Measurements from ENCODE around the gene RNU6-9.

DNA sequence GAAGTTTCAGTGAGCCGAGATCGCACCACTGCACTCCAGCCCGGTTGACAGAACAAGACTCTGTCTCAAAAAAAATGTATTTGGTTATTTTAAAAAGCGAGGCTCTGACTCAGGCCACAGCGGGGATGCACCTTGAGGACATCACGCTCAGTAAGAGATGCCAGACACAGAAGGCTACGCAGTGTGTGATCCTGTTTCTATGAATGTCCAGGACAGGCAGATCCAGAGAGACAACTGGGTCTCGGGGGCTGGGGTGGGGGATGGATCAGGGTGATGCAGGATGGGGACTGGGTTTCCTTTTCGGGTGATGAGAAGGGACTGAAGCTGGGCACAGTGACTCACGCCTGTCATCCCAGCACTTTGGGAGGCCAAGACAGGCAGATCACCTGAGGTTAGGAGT, 5.7 kb upstream of the RNU6-9 start:
- TF ChIP-seq, protein P1, sequence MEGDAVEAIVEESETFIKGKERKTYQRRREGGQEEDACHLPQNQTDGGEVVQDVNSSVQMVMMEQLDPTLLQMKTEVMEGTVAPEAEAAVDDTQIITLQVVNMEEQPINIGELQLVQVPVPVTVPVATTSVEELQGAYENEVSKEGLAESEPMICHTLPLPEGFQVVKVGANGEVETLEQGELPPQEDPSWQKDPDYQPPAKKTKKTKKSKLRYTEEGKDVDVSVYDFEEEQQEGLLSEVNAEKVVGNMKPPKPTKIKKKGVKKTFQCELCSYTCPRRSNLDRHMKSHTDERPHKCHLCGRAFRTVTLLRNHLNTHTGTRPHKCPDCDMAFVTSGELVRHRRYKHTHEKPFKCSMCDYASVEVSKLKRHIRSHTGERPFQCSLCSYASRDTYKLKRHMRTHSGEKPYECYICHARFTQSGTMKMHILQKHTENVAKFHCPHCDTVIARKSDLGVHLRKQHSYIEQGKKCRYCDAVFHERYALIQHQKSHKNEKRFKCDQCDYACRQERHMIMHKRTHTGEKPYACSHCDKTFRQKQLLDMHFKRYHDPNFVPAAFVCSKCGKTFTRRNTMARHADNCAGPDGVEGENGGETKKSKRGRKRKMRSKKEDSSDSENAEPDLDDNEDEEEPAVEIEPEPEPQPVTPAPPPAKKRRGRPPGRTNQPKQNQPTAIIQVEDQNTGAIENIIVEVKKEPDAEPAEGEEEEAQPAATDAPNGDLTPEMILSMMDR (IDR thresholded peaks at IDR 0.05; ENCODE audit: low read length): no peak
- no peak for TF ChIP-seq EZH2 (optimal IDR thresholded peaks at IDR 0.05; ENCODE audit: low read depth, low read length)
- TF ChIP-seq EZH2phosphoT487 (IDR thresholded peaks at IDR 0.05; ENCODE audit: low read length): no peak
